T-cell (primary cell): ENCODE data around the gene GPER1. TPM values are rescaled to one million over a fixed set of nuclear protein-coding genes. Genes with fewer than 3 reads are reported as not detected.

Source experiments
- ATAC-seq, 4 experiments: fragments of 200-7000 bp in 3 of 4; fragments of 150-1000 bp in 1 of 4; cut with Tn5 transposase; replicated peaks in 1 of 4; 1 replicate in 3 of 4; 2 replicates in 1 of 4; pipeline ENCODE4 v1.10.0; 2021; ENCODE audit warnings: moderate library complexity in 3 of 4, mild to moderate bottlenecking in 2 of 4, moderate number of reproducible peaks in 1 of 4
- CTCF ChIA-PET, 2 donors: fragments of 300-600 bp; sonication (Branson Sonifier 250); formaldehyde crosslinking; loops; one replicate each; lab custom pipeline; 2022; ENCODE audit warnings: antibody characterized with exemption in 2 of 2; lab: Charles Lee
- POLR2A ChIA-PET, 2 donors: fragments of 300-600 bp; sonication (Branson Sonifier 250); formaldehyde crosslinking; loops; one replicate each; lab custom pipeline; 2022; ENCODE audit warnings: antibody characterized with exemption in 2 of 2; lab: Charles Lee
- DNase-seq, 35 experiments: peaks; one replicate each; pipeline versions ENCODE4 v3.0.0 to v3.0.0-alpha.2; 2013 to 2023
- H3K27ac ChIP-seq: one replicate; pipeline ENCODE4 v1.5.1; 2013; ENCODE audit warnings: low read length
- H3K27me3 ChIP-seq, 2 experiments: replicated peaks in 1 of 2; 1 replicate in 1 of 2; 2 replicates in 1 of 2; pipeline versions ENCODE4 v1.6.1 to v1.7.0; 2013; ENCODE audit warnings: low read length in 1 of 2, mixed read lengths in 1 of 2; ENCODE audit not compliant: control insufficient read depth in 2 of 2, insufficient read depth in 2 of 2; ENCODE audit errors: extremely low read depth in 1 of 2
- H3K36me3 ChIP-seq, 2 donors: 1 replicate in 1 of 2; 2 replicates in 1 of 2; pipeline versions ENCODE4 v1.6.1 to v1.7.0; 2013; ENCODE audit warnings: low read length in 1 of 2; ENCODE audit not compliant: control insufficient read depth in 2 of 2, insufficient read depth in 1 of 2; ENCODE audit errors: extremely low read depth in 1 of 2
- H3K4me1 ChIP-seq, 2 experiments: 1 replicate in 1 of 2; 2 replicates in 1 of 2; pipeline versions ENCODE4 v1.6.1 to v1.7.0; 2013; ENCODE audit warnings: low read length in 2 of 2, mixed read lengths in 1 of 2; ENCODE audit not compliant: insufficient read depth in 2 of 2, control insufficient read depth in 1 of 2; ENCODE audit errors: extremely low read depth in 1 of 2
- H3K4me3 ChIP-seq, 2 donors: 1 replicate in 1 of 2; 2 replicates in 1 of 2; pipeline versions ENCODE4 v1.5.1 to v1.7.0; 2013; ENCODE audit warnings: mild to moderate bottlenecking in 2 of 2, low read length in 1 of 2, moderate library complexity in 1 of 2; ENCODE audit not compliant: control insufficient read depth in 1 of 2; ENCODE audit errors: extremely low read depth in 1 of 2
- H3K9me3 ChIP-seq: 2 replicates; pipeline ENCODE4 v1.7.0; 2013
- H3K27ac Mint-ChIP-seq, 2 donors: one replicate each; pipeline ENCODE4 v1.8.0; 2020 to 2021; ENCODE audit warnings: mild to moderate bottlenecking in 2 of 2, mixed read lengths in 2 of 2
- H3K27me3 Mint-ChIP-seq, 2 donors: one replicate each; pipeline ENCODE4 v1.8.0; 2021 to 2022; ENCODE audit warnings: mixed read lengths in 2 of 2
- H3K36me3 Mint-ChIP-seq: one replicate; pipeline ENCODE4 v1.8.0; 2021; ENCODE audit warnings: mixed read lengths
- H3K4me1 Mint-ChIP-seq, 3 donors: one replicate each; pipeline ENCODE4 v1.8.0; 2020 to 2022; ENCODE audit warnings: mixed read lengths in 3 of 3, mild to moderate bottlenecking in 1 of 3
- H3K4me3 Mint-ChIP-seq, 3 donors: one replicate each; pipeline ENCODE4 v1.8.0; 2020 to 2022; ENCODE audit warnings: mild to moderate bottlenecking in 3 of 3, mixed read lengths in 3 of 3, moderate library complexity in 3 of 3
- H3K9me3 Mint-ChIP-seq, 3 donors: one replicate each; pipeline ENCODE4 v1.8.0; 2020 to 2022; ENCODE audit warnings: mixed read lengths in 3 of 3
- WGBS: methylation state at CpG from one replicate; pipeline ENCODE4 v1.1.5; 2013; ENCODE audit warnings: missing lambda C conversion rate; ENCODE audit not compliant: insufficient coverage; 5-methylcytosine and 5-hydroxymethylcytosine counted together
- total RNA-seq, 35 experiments: library from RNA in 6 of 35; stranded (reverse) in 6 of 35; fragments of 120-200 nt in 1 of 35; gene quantifications; one replicate each; pipeline versions ENCODE4 v1.2.1 to v1.2.4 and lab custom pipeline; 2013 to 2026

Gene GPER1
- total RNA-seq, 5 donors from 2014 or later (not counting 1 experiment from before 2014, with no cell fraction given), result 0.23 to 0.41 (median 0.26) TPM; not detected in 2

DNA sequence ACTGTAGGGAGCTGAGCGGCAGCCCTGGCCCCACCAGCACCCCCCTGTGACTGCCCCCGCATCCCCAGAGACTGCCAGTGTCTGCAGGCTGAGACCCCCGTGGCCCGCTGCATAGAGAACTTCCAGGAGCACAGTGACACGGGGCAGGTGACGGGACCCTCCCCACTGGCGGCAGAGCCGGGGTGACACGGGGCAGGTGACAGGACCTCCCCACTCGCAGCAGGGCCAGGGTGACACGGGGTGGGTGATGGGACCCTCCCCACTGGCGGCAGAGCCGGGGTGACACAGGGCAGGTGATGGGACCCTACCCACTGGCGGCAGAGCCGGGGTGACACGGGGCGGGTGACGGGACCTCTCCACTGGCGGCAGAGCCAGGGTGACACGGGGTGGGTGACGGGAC is 2.3 kb downstream of the GPER1 start:
- ChIA-PET CTCF (no interaction called here), POLR2A (no interaction called here)
- Histone ChIP-seq H3K27ac (no peak overlapping the region), H3K36me3 (peaks cover 0 to 5% of the 10 kb centered on the region in 2 donors), H3K4me3 (no peak overlapping the region), H3K27me3 (no peaks in the 10 kb centered on the region), H3K9me3 (no peaks in the 10 kb centered on the region), H3K4me1 (peaks cover 4 to 12% of the 10 kb centered on the region in 2 experiments)
- Mint-ChIP-seq H3K27me3 (no peaks in the 10 kb centered on the region), H3K4me1 (peaks cover 9 to 15% (median 10%) of the 10 kb centered on the region in 3 donors), H3K4me3 (no peak overlapping the region), H3K27ac (no peak overlapping the region), H3K36me3 (peaks cover 7% of the 10 kb centered on the region), H3K9me3 (no peaks in the 10 kb centered on the region)
- WGBS, result 96% methylated on average over 17 of the region's 21 CpGs
- ATAC-seq, result no peak
- no peak for DNase-seq

DNA sequence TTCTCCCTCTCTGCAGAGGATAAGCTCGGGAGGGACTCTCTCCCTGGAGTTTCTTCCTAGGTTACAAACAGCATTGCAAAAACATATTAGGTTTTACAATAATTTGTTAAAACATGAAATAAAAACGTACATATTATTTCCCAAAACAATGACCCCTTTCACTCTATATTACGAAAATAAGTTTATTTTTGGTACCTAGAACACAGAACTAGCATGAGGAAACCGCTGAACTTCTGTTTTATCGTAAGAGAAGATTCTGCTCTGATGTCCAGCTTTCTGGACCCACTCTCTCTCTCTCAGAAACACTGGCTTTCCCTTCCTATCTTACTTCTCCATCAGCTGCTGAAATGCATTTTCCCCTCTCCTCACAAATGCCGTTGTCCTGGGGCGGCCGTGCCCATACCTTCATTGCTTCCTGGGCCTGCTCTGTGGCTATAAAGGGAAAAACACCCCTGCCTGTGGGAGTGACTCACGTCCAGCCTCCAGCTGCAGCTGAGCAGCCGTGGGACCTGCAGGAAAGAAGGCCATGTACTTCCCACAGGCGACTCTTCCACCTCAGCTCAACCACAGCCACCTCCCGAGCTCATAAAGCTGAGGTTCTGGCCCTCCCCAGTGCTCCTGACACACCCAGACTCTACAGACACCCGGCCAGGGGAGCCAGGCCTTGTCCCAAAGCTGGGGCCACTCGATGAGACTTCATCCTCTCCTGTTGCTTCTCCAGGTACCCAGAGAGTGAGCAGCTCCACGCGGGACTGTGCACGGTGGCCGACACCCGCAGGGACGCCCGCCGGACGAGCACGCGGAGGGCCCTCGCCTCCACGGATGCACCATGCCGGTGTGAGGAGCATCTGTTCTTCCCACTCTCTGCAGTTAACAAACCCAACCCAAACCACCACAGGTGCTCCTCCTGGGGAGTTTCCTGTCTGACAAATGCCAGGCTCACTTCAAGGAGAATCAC is 3.1 kb downstream of the GPER1 start:
- CTCF ChIA-PET, result no interaction called here
- peaks cover 9 to 15% (median 10%) of the 10 kb centered on the region in 3 donors for H3K4me1 Mint-ChIP-seq
- H3K36me3 Mint-ChIP-seq, result peaks cover 7% of the 10 kb centered on the region
- ATAC-seq, result no peak
- Histone ChIP-seq H3K36me3 (peaks cover 0 to 5% of the 10 kb centered on the region in 2 donors), H3K4me3 (no peak overlapping the region), H3K4me1 (peaks cover 4 to 12% of the 10 kb centered on the region in 2 experiments), H3K9me3 (no peaks in the 10 kb centered on the region), H3K27me3 (no peaks in the 10 kb centered on the region), H3K27ac (no peak overlapping the region)
- H3K27ac Mint-ChIP-seq, result no peak overlapping the region
- 71% methylated on average over 11 of the region's 28 CpGs for WGBS
- H3K27me3 Mint-ChIP-seq, result no peaks in the 10 kb centered on the region
- POLR2A ChIA-PET, result no interaction called here
- no peak overlapping the region for H3K4me3 Mint-ChIP-seq
- DNase-seq, result no peak
- H3K9me3 Mint-ChIP-seq, result no peaks in the 10 kb centered on the region

DNA sequence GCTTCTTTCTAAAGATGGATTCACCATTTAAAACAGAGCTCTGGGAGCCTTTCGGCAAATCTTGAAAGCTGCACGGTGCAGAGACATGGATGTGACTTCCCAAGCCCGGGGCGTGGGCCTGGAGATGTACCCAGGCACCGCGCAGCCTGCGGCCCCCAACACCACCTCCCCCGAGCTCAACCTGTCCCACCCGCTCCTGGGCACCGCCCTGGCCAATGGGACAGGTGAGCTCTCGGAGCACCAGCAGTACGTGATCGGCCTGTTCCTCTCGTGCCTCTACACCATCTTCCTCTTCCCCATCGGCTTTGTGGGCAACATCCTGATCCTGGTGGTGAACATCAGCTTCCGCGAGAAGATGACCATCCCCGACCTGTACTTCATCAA is 3.7 kb downstream of the GPER1 start:
- POLR2A ChIA-PET, result no interaction called here
- Mint-ChIP-seq H3K27ac (no peak overlapping the region), H3K4me3 (no peak overlapping the region)

DNA sequence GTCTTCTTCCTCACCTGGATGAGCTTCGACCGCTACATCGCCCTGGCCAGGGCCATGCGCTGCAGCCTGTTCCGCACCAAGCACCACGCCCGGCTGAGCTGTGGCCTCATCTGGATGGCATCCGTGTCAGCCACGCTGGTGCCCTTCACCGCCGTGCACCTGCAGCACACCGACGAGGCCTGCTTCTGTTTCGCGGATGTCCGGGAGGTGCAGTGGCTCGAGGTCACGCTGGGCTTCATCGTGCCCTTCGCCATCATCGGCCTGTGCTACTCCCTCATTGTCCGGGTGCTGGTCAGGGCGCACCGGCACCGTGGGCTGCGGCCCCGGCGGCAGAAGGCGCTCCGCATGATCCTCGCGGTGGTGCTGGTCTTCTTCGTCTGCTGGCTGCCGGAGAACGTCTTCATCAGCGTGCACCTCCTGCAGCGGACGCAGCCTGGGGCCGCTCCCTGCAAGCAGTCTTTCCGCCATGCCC is 4.3 kb downstream of the GPER1 start:
- H3K27me3 Mint-ChIP-seq, result no peaks in the 10 kb centered on the region
- no peak overlapping the region for H3K27ac ChIP-seq
- H3K36me3 Mint-ChIP-seq, result peaks cover 9% of the 10 kb centered on the region
- no peak overlapping the region for H3K27ac Mint-ChIP-seq
- no peak for ATAC-seq
- peaks cover 0 to 3% of the 10 kb centered on the region in 2 experiments for H3K4me1 ChIP-seq
- H3K4me3 Mint-ChIP-seq, result no peak overlapping the region
- H3K9me3 Mint-ChIP-seq, result no peaks in the 10 kb centered on the region
- no peak overlapping the region for H3K4me3 ChIP-seq
- peaks cover 0 to 5% of the 10 kb centered on the region in 2 donors for H3K36me3 ChIP-seq
- peaks cover 5 to 6% (median 5%) of the 10 kb centered on the region in 3 donors for H3K4me1 Mint-ChIP-seq
- WGBS, result 96% methylated on average over 40 of the region's 40 CpGs
- CTCF ChIA-PET, result no interaction called here
- no peaks in the 10 kb centered on the region for H3K27me3 ChIP-seq
- no peaks in the 10 kb centered on the region for H3K9me3 ChIP-seq
- DNase-seq, result no peak
- POLR2A ChIA-PET, result no interaction called here

More for the DNA sequence above, 3.7 kb downstream of the GPER1 start:
- H3K36me3 ChIP-seq, result peaks cover 0 to 5% of the 10 kb centered on the region in 2 donors
- 98% methylated on average over 14 of the region's 18 CpGs for WGBS
- no peak overlapping the region for H3K27ac ChIP-seq
- Mint-ChIP-seq H3K9me3 (no peaks in the 10 kb centered on the region), H3K27me3 (no peaks in the 10 kb centered on the region), H3K36me3 (peaks cover 7% of the 10 kb centered on the region), H3K4me1 (peaks cover 9 to 11% (median 9%) of the 10 kb centered on the region in 3 donors)
- H3K4me1 ChIP-seq, result peaks cover 2 to 9% of the 10 kb centered on the region in 2 experiments
- H3K9me3 ChIP-seq, result no peaks in the 10 kb centered on the region
- no peaks in the 10 kb centered on the region for H3K27me3 ChIP-seq
- CTCF ChIA-PET, result no interaction called here
- H3K4me3 ChIP-seq, result no peak overlapping the region
- DNase-seq (no peak), ATAC-seq (no peak)

DNA sequence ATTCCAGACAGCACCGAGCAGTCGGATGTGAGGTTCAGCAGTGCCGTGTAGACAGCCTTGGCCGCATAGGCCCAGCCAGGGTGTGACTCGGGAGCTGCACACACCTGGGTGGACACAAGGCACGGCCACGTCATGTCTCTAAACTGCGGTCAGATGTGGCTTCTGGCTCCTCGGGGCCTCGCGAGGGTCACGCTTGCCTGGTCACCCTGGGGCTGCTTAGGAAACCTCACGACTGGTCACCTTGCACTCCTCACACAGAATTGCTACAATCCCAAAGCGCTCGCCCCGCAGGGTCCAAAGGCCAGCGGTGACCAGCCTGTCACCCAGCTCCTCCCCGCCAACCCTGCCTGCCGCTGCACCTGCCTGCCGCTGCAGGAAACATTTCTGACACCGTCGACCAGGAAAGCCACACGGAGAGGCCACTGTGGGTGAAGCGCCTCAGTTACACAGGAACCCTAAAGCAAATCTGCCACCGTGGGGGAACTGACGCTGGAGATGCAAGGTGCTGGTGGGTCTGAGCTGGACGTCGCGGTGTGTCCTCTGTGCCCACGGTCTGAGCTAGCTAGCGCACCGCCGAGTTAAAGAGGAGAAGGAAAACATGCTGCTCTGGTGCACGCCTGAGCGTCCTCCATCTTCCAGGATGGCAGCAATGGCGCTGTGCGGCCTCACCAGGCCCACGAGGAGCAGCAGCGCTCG is 5.0 kb downstream of the GPER1 start:
- Histone ChIP-seq H3K27ac (no peak overlapping the region), H3K4me3 (no peak overlapping the region), H3K27me3 (no peaks in the 10 kb centered on the region), H3K9me3 (no peaks in the 10 kb centered on the region), H3K4me1 (no peaks in the 10 kb centered on the region), H3K36me3 (peaks cover 0 to 7% of the 10 kb centered on the region in 2 donors)
- DNase-seq, result no peak
- ATAC-seq, result no peak
- Mint-ChIP-seq H3K4me1 (peaks cover 0 to 5% (median 0%) of the 10 kb centered on the region in 3 donors), H3K27me3 (no peaks in the 10 kb centered on the region), H3K9me3 (peaks cover 0 to under 1% (median 0%) of the 10 kb centered on the region in 3 donors), H3K4me3 (no peak overlapping the region), H3K36me3 (peaks cover 17% of the 10 kb centered on the region), H3K27ac (no peak overlapping the region)
- POLR2A ChIA-PET, result no interaction called here
- WGBS, result 91% methylated on average over 34 of the region's 40 CpGs
- CTCF ChIA-PET, result no interaction called here

DNA sequence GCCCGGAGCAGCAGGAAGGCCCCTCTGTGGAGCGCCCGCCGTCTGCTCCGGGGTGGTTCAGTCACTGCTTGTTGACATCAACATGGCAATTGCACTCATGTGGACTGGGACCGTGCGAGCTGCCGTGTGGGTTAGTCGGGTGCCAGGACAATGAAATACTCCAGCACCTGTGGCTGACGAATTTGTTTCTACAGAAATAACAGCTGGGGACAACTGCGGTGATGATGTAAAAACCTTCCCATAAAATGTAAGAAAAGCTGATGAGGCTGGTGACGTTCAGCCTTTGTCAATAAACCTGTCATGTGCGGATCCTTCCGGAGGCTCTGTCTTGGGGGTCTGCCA is 5.6 kb downstream of the GPER1 start:
- peaks cover 0 to 5% (median 0%) of the 10 kb centered on the region in 3 donors for H3K4me1 Mint-ChIP-seq
- peaks cover 0 to 7% of the 10 kb centered on the region in 2 donors for H3K36me3 ChIP-seq
- no peak overlapping the region for H3K4me3 ChIP-seq
- H3K9me3 Mint-ChIP-seq, result peaks cover 0 to 4% (median 0%) of the 10 kb centered on the region in 3 donors
- H3K4me3 Mint-ChIP-seq, result no peak overlapping the region
- no peaks in the 10 kb centered on the region for H3K4me1 ChIP-seq
- CTCF ChIA-PET, result no interaction called here
- ATAC-seq, result no peak
- H3K9me3 ChIP-seq, result no peaks in the 10 kb centered on the region
- POLR2A ChIA-PET, result no interaction called here
- no peak overlapping the region for H3K27ac Mint-ChIP-seq
- no peak for DNase-seq
- WGBS, result 96% methylated on average over 10 of the region's 14 CpGs
- H3K27me3 ChIP-seq, result no peaks in the 10 kb centered on the region
- no peaks in the 10 kb centered on the region for H3K27me3 Mint-ChIP-seq
- H3K36me3 Mint-ChIP-seq, result peaks cover 22% of the 10 kb centered on the region
- no peak overlapping the region for H3K27ac ChIP-seq
